ENCODE measurements around the gene SNCB.

- no peak for TF ChIP-seq POLR2AphosphoS5 (IDR thresholded peaks at IDR 0.05; ENCODE audit: low read depth, low read length)
- no peak for TF ChIP-seq POLR2A (IDR thresholded peaks at IDR 0.05; ENCODE audit: low read depth, low read length)
- TF ChIP-seq TAF1 (IDR thresholded peaks at IDR 0.05; ENCODE audit: borderline replicate concordance, low read depth, low read length) = no peak
These were observed 35.8 kb downstream of the SNCB start for GRCh38 chr5:176594554-176594953.
